ENCODE measurements around the gene NDUFA13. TPM values are rescaled to one million over a fixed set of nuclear protein-coding genes. Genes with fewer than 3 reads are reported as not detected.

The NDUFA13 gene
- total and polyA plus RNA-seq, 8 donors: 24.5 to 367 (median 143) TPM

- no peak for TF ChIP-seq EP300 (IDR thresholded peaks at IDR 0.05)
- TF ChIP-seq CTCF (IDR thresholded peaks at IDR 0.05): peak in 5 of 7 experiments; percentile 77 to 88 (median 84)
- TF ChIP-seq POLR2AphosphoS5 (IDR thresholded peaks at IDR 0.05): peak in 1 of 3 donors; percentile 46
- H3K9me3 ChIP-seq: no peaks in the 10 kb centered on the region
- WGBS, 5 donors: 24 to 28% (median 25%) methylated on average over 20 of the region's 20 CpGs
- H3K27ac ChIP-seq: peak overlapping the region; percentile 53 to 83 (median 74)
- peaks cover 14 to 58% (median 46%) of the 10 kb centered on the region in 4 donors for H3K36me3 ChIP-seq
- no peaks in the 10 kb centered on the region for H3K27me3 ChIP-seq
- intact Hi-C loops (cut with DNase I; ENCODE audit: low total_unique reads): no loop called here
- peak; percentile 79 to 95 for DNase-seq
- H3K4me3 ChIP-seq: no peak overlapping the region
- H3K4me1 ChIP-seq: peaks cover 39 to 49% (median 42%) of the 10 kb centered on the region in 4 donors
Measured at GRCh38 chr19:19490214-19490968, 25.6 kb upstream of the NDUFA13 start.

- no peaks in the 10 kb centered on the region for H3K27me3 ChIP-seq
- H3K36me3 ChIP-seq: peaks cover 24 to 64% (median 52%) of the 10 kb centered on the region in 4 donors
- H3K4me1 ChIP-seq: peaks cover 38 to 44% (median 39%) of the 10 kb centered on the region in 4 donors
- H3K9me3 ChIP-seq: no peaks in the 10 kb centered on the region
- H3K27ac ChIP-seq: no peak overlapping the region
- intact Hi-C loops (cut with DNase I; ENCODE audit: low total_unique reads): no loop called here
- WGBS, 5 donors: 81 to 89% (median 85%) methylated on average over 11 to 15 of the region's 15 CpGs
- H3K4me3 ChIP-seq: no peak overlapping the region
- no peak for DNase-seq
- TF ChIP-seq POLR2AphosphoS5 (IDR thresholded peaks at IDR 0.05) (no peak), EP300 (IDR thresholded peaks at IDR 0.05) (no peak), CTCF (IDR thresholded peaks at IDR 0.05) (no peak), POLR2A (IDR thresholded peaks at IDR 0.05) (no peak)
Measured at GRCh38 chr19:19491321-19492025, 24.6 kb upstream of the NDUFA13 start.

DNA sequence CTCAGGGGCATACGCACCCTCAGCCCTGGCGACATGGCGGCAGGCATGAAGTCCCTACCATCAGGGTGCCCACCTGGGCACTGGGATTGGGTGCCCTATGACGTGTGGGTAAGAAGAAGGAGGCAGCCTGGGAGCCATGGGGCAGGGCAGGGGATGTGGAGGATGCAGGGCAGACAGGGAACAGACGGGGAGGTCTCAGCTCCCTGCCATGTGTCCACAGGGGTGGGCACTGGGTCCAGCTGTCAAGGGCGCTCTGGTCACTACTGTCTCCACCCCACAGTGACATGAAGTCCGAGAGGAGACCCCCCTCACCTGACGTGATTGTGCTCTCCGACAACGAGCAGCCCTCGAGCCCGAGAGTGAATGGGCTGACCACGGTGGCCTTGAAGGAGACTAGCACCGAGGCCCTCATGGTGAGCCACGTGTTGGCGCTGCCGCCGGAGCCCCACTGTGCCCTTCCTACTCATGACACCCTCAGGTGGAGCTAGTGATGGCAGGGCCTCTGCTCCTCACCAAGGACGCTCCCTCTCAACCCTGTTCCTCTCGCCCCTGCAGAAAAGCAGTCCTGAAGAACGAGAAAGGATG is 23.9 kb upstream of the NDUFA13 start:
- 86 to 94% (median 88%) methylated on average over 13 to 21 of the region's 21 CpGs for WGBS, 5 donors
- H3K4me1 ChIP-seq: peaks cover 32 to 37% (median 36%) of the 10 kb centered on the region in 4 donors
- H3K27ac ChIP-seq: no peak overlapping the region
- DNase-seq: no peak
- H3K27me3 ChIP-seq: no peaks in the 10 kb centered on the region
- H3K9me3 ChIP-seq: no peaks in the 10 kb centered on the region
- peaks cover 29 to 64% (median 58%) of the 10 kb centered on the region in 4 donors for H3K36me3 ChIP-seq
- intact Hi-C loops (cut with DNase I; ENCODE audit: low total_unique reads): no loop called here
- no peak overlapping the region for H3K4me3 ChIP-seq
- TF ChIP-seq POLR2AphosphoS5 (IDR thresholded peaks at IDR 0.05): no peak
- TF ChIP-seq EP300 (IDR thresholded peaks at IDR 0.05): no peak
- no peak for TF ChIP-seq POLR2A (IDR thresholded peaks at IDR 0.05)
- no peak for TF ChIP-seq CTCF (IDR thresholded peaks at IDR 0.05)

- TF ChIP-seq EP300 (IDR thresholded peaks at IDR 0.05) (no peak), POLR2A (IDR thresholded peaks at IDR 0.05) (no peak), POLR2AphosphoS5 (IDR thresholded peaks at IDR 0.05) (no peak), CTCF (IDR thresholded peaks at IDR 0.05) (no peak)
- 82 to 89% (median 87%) methylated on average over 12 to 15 of the region's 15 CpGs for WGBS, 5 donors
- Histone ChIP-seq H3K4me3 (no peak overlapping the region), H3K4me1 (peaks cover 13 to 19% (median 18%) of the 10 kb centered on the region in 4 donors), H3K9me3 (no peaks in the 10 kb centered on the region), H3K27ac (no peak overlapping the region), H3K36me3 (peaks cover 42 to 82% (median 77%) of the 10 kb centered on the region in 4 donors), H3K27me3 (no peaks in the 10 kb centered on the region)
- DNase-seq: no peak
- intact Hi-C loops (cut with DNase I; ENCODE audit: low total_unique reads): no loop called here
Measured at GRCh38 chr19:19493841-19494546, 22.0 kb upstream of the NDUFA13 start.
